OCI-LY7 (cell line): ENCODE results near the gene SPPL3.
"Not testable (repeated sequence)": the region's sequence is repeated elsewhere in the genome, so short reads cannot be mapped to it uniquely, and the experiment has no call there.

Experiments used
- EZH2phosphoT487 ChIP-seq: fragments of 200-600 bp; sonication (generic); IDR thresholded peaks from 2 replicates; pipeline ENCODE4 v1.6.1; 2018; ENCODE audit warnings: low read depth, borderline replicate concordance, mild to moderate bottlenecking, mixed run types, antibody characterized with exemption, low read length, moderate library complexity, mixed read lengths
- TF ChIP-seq, protein P1 (sequence below): fragments of 200-600 bp; sonication (generic); conservative IDR thresholded peaks from 2 replicates; pipeline ENCODE4 v1.5.1; 2014; ENCODE audit warnings: mild to moderate bottlenecking, antibody characterized with exemption, low read length, moderate library complexity, mixed read lengths

DNA sequence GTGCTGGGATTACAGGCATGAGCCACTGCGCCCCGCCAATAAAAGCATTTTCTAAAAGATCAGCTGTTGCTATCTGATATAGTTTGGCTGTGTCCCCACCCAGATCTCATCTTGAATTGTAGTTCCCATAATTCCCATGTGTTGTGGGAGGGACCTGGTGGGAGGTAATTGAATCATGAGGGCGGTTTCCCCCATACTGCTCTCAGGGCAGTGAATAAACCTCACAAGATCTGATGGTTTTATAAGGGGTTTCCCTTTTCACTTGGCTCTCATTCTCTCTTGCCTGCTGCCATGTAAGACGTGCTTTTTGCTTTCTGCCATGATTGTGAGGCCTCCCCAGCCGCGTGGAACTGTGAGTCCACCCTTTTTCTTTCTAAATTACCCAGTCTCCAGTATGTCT lies 41.4 kb upstream of the SPPL3 start:
- TF ChIP-seq, protein P1, sequence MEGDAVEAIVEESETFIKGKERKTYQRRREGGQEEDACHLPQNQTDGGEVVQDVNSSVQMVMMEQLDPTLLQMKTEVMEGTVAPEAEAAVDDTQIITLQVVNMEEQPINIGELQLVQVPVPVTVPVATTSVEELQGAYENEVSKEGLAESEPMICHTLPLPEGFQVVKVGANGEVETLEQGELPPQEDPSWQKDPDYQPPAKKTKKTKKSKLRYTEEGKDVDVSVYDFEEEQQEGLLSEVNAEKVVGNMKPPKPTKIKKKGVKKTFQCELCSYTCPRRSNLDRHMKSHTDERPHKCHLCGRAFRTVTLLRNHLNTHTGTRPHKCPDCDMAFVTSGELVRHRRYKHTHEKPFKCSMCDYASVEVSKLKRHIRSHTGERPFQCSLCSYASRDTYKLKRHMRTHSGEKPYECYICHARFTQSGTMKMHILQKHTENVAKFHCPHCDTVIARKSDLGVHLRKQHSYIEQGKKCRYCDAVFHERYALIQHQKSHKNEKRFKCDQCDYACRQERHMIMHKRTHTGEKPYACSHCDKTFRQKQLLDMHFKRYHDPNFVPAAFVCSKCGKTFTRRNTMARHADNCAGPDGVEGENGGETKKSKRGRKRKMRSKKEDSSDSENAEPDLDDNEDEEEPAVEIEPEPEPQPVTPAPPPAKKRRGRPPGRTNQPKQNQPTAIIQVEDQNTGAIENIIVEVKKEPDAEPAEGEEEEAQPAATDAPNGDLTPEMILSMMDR = not testable (repeated sequence)
- TF ChIP-seq EZH2phosphoT487 = not testable (repeated sequence)
